GM12878 (cell line): ENCODE data around the gene UBE3D. TPM values are rescaled to one million over a fixed set of nuclear protein-coding genes. Genes with fewer than 3 reads are reported as not detected.

Experiments
- ATAC-seq: fragments of 200-7000 bp; cut with Tn5 transposase; 3 replicates; pipeline ENCODE4 v1.9.1; 2020; ENCODE audit warnings: mild to moderate bottlenecking, moderate library complexity
- BruUV-seq: library from RNA; stranded (reverse); fragments of 400-500 nt; replicated peaks from 2 replicates; lab custom pipeline; 2021; lab: Mats Ljungman, UMichigan
- CTCF ChIA-PET: fragments of 300-600 bp; sonication (Branson Sonifier 250); formaldehyde crosslinking; extraction: SDS; loops from one replicate; lab custom pipeline; 2021; ENCODE audit warnings: inconsistent platforms; lab: Yijun Ruan, JAX
- POLR2A ChIA-PET: fragments of 350-600 bp; formaldehyde crosslinking; extraction: SDS; loops from one replicate; lab custom pipeline; 2021; ENCODE audit warnings: inconsistent platforms; lab: Charles Lee
- RAD21 ChIA-PET: fragments of 300-600 bp; sonication (Branson Sonifier 250); formaldehyde crosslinking; loops from one replicate; lab custom pipeline; 2023; ENCODE audit warnings: antibody characterized with exemption; ENCODE audit not compliant: unreplicated experiment; lab: Charles Lee
- SMC1A ChIA-PET: fragments of 300-600 bp; sonication (Branson Sonifier 250); formaldehyde crosslinking; loops from one replicate; lab custom pipeline; 2023; ENCODE audit not compliant: unreplicated experiment, uncharacterized antibody; lab: Charles Lee
- DNase-seq: peaks from one replicate; pipeline ENCODE4 v3.0.0-alpha.2; 2011; ENCODE audit warnings: low read depth, low spot score
- FAIRE-seq: peaks from 3 replicates; lab custom pipeline; 2011; peaks lifted over from hg19 to GRCh38; lab: Jason Lieb, UNC
- H2AFZ ChIP-seq: 2 replicates; pipeline ENCODE4 v1.6.0; 2011; ENCODE audit warnings: low read depth, low read length, control low read depth; ENCODE audit not compliant: control insufficient read depth
- H3K27ac ChIP-seq: 2 replicates; pipeline ENCODE4 v1.5.1; 2011; ENCODE audit warnings: control low read depth; ENCODE audit not compliant: control insufficient read depth, insufficient read depth
- H3K27me3 ChIP-seq, 2 experiments: replicated peaks in 1 of 2; 2 replicates each; pipeline versions ENCODE4 v1.6.0 to v1.6.1; 2011; ENCODE audit warnings: low read length in 1 of 2; ENCODE audit not compliant: control insufficient read depth in 2 of 2, insufficient read depth in 2 of 2
- H3K36me3 ChIP-seq, 2 experiments: 2 replicates each; pipeline ENCODE4 v1.5.1; 2011; ENCODE audit warnings: low read length in 1 of 2; ENCODE audit not compliant: control insufficient read depth in 2 of 2, insufficient read depth in 2 of 2
- H3K4me1 ChIP-seq: 2 replicates; pipeline ENCODE4 v1.6.1; 2011; ENCODE audit warnings: mild to moderate bottlenecking, low read length, moderate library complexity, mixed read lengths; ENCODE audit not compliant: control insufficient read depth, insufficient read depth
- H3K4me2 ChIP-seq: 2 replicates; pipeline ENCODE4 v1.6.0; 2011; ENCODE audit warnings: control low read depth; ENCODE audit not compliant: control insufficient read depth, insufficient read depth
- H3K4me3 ChIP-seq: fragments of 200-600 bp; sonication (generic); 2 replicates; pipeline ENCODE4 v1.5.1; 2016
- H3K79me2 ChIP-seq: 2 replicates; pipeline ENCODE4 v1.6.0; 2011; ENCODE audit warnings: low read length; ENCODE audit not compliant: control insufficient read depth, insufficient read depth
- H3K9ac ChIP-seq: 2 replicates; pipeline ENCODE4 v1.8.0; 2011; ENCODE audit warnings: low read length, control low read depth, mixed read lengths; ENCODE audit not compliant: control insufficient read depth, insufficient read depth
- H3K9me3 ChIP-seq: replicated peaks from 3 replicates; pipeline ENCODE4 v1.5.1; 2011; ENCODE audit warnings: mild to moderate bottlenecking, low read length; ENCODE audit not compliant: control insufficient read depth, insufficient read depth
- H4K20me1 ChIP-seq: 2 replicates; pipeline ENCODE4 v1.6.0; 2011; ENCODE audit not compliant: control insufficient read depth, insufficient read depth
- ATF7 ChIP-seq: fragments of 450-650 bp; IDR thresholded peaks from 2 replicates; pipeline ENCODE4 v1.6.1; 2016; ENCODE audit warnings: low read depth, mild to moderate bottlenecking
- BHLHE40 ChIP-seq, 2 experiments: fragments of 450-650 bp in 1 of 2; IDR thresholded peaks; 2 replicates each; pipeline ENCODE4 v1.6.1; 2011 to 2017; ENCODE audit warnings: low read depth in 2 of 2, borderline replicate concordance in 1 of 2, improper control_type of control experiment in 1 of 2, low read length in 1 of 2, mild to moderate bottlenecking in 1 of 2
- CBX5 ChIP-seq: sonication (generic); IDR thresholded peaks from 2 replicates; pipeline ENCODE4 v1.6.1; 2016; ENCODE audit warnings: low read depth, moderate library complexity, mild to moderate bottlenecking, inconsistent platforms
- FOXM1 ChIP-seq: IDR thresholded peaks from 2 replicates; pipeline ENCODE4 v1.6.1; 2012; ENCODE audit warnings: low read depth, mild to moderate bottlenecking, inconsistent platforms, low read length, moderate library complexity
- IKZF2 ChIP-seq, 2 experiments: fragments of 450-650 bp; IDR thresholded peaks; 2 replicates each; pipeline ENCODE4 v1.6.1; 2017; ENCODE audit warnings: mild to moderate bottlenecking in 2 of 2, moderate library complexity in 2 of 2
- KLF5 ChIP-seq: fragments of 450-650 bp; IDR thresholded peaks from 2 replicates; pipeline ENCODE4 v1.6.1; 2014; ENCODE audit warnings: mild to moderate bottlenecking; ENCODE audit not compliant: partially characterized antibody
- MEF2B ChIP-seq: fragments of 450-650 bp; IDR thresholded peaks from 2 replicates; pipeline ENCODE4 v1.6.1; 2018; ENCODE audit warnings: mild to moderate bottlenecking, moderate library complexity; ENCODE audit not compliant: partially characterized antibody, poor library complexity, severe bottlenecking
- MLLT1 ChIP-seq: fragments of 450-650 bp; IDR thresholded peaks from 2 replicates; pipeline ENCODE4 v1.6.1; 2016; ENCODE audit warnings: mild to moderate bottlenecking
- NFXL1 ChIP-seq: fragments of 450-650 bp; IDR thresholded peaks from 2 replicates; pipeline ENCODE4 v1.6.1; 2017; ENCODE audit warnings: antibody characterized with exemption, mild to moderate bottlenecking, borderline replicate concordance
- NRF1 ChIP-seq: conservative IDR thresholded peaks from 2 replicates; pipeline ENCODE4 v1.6.1; 2011; ENCODE audit warnings: mild to moderate bottlenecking, low read depth, low read length, improper control_type of control experiment
- PAX5 ChIP-seq: IDR thresholded peaks from 2 replicates; pipeline ENCODE4 v1.6.1; 2011; ENCODE audit warnings: low read depth, low read length, borderline replicate concordance
- RUNX3 ChIP-seq: IDR thresholded peaks from 2 replicates; pipeline ENCODE4 v1.6.1; 2012; ENCODE audit warnings: low read length, inconsistent platforms
- SP1 ChIP-seq: IDR thresholded peaks from one replicate; pipeline ENCODE4 v1.6.1; 2011; ENCODE audit warnings: low read depth, low read length
- WRNIP1 ChIP-seq: IDR thresholded peaks from 2 replicates; pipeline ENCODE4 v1.6.1; 2011; ENCODE audit warnings: low read depth, low read length, improper control_type of control experiment, borderline replicate concordance
- ZBTB40 ChIP-seq: fragments of 450-650 bp; IDR thresholded peaks from 2 replicates; pipeline ENCODE4 v1.6.1; 2016; ENCODE audit warnings: mild to moderate bottlenecking, moderate library complexity, borderline replicate concordance
- ZNF207 ChIP-seq: fragments of 450-650 bp; IDR thresholded peaks from 2 replicates; pipeline ENCODE4 v1.6.1; 2014; ENCODE audit warnings: antibody characterized with exemption, mild to moderate bottlenecking, borderline replicate concordance
- WGBS: methylation state at CpG from one replicate; pipeline ENCODE4 v1.1.6; 2016; ENCODE audit warnings: low lambda C conversion rate; ENCODE audit not compliant: insufficient replicate concordance, insufficient coverage; ENCODE audit errors: missing lambda C conversion rate; 5-methylcytosine and 5-hydroxymethylcytosine counted together
- in situ Hi-C: fragments of 300-500 bp; cut with MboI; formaldehyde crosslinking; loops from 9 replicates; pipeline ENCODE4 v1.14.3; 2018; ENCODE audit warnings: mixed read lengths
- intact Hi-C: fragments of 100-400 bp; cut with micrococcal nuclease; formaldehyde crosslinking; loops from one replicate; pipeline ENCODE4 v1.14.2; 2022; ENCODE audit not compliant: unreplicated experiment
- polyA plus RNA-seq, 11 experiments: library from polyadenylated mRNA; depleted of rRNA in 4 of 11; unstranded in 6 of 11; stranded (reverse) in 5 of 11; fragments of >200 nt; fragmentation: Nextera tagmentation in 4 of 11; fragmentation: Illumina TruSeq in 1 of 11; extraction: Ambion mirVana in 4 of 11; extraction: Trizol in 1 of 11; gene quantifications; 1 replicate in 1 of 11; 2 replicates in 10 of 11; pipeline versions ENCODE4 v1.2.1 to v1.2.3, GENCODE V29; 2011 to 2016; ENCODE audit warnings: inconsistent platforms in 2 of 11, missing spikeins in 2 of 11, low read depth in 1 of 11
- total RNA-seq, 4 experiments: library from RNA; depleted of rRNA in 3 of 4; stranded (reverse); fragments of >200 nt in 3 of 4; fragmentation: Illumina TruSeq in 1 of 4; extraction: Trizol in 1 of 4; gene quantifications; 2 replicates each; pipeline versions ENCODE4 v1.2.1 to v1.2.3, GENCODE V29; 2013 to 2021
- TF ChIP-seq, protein P1 (sequence below): IDR thresholded peaks from 2 replicates; pipeline ENCODE4 v1.6.1; 2011; ENCODE audit warnings: borderline replicate concordance, low read depth, mild to moderate bottlenecking, moderate library complexity, low read length; ENCODE audit not compliant: insufficient read depth, poor library complexity, severe bottlenecking

Gene UBE3D
- total and polyA plus RNA-seq, 10 of the 15 experiments (the other 5 are each of a cell fraction or from before 2014, with no cell fraction given) = 4.3 to 9.0 (median 7.5) TPM

- TF ChIP-seq MLLT1 = no peak
- no peak for TF ChIP-seq KLF5
- TF ChIP-seq FOXM1 = no peak
- TF ChIP-seq CBX5 = no peak
These were observed 156.1 kb downstream of the UBE3D start (continued) for GRCh38 chr6:82909551-82909950.

DNA sequence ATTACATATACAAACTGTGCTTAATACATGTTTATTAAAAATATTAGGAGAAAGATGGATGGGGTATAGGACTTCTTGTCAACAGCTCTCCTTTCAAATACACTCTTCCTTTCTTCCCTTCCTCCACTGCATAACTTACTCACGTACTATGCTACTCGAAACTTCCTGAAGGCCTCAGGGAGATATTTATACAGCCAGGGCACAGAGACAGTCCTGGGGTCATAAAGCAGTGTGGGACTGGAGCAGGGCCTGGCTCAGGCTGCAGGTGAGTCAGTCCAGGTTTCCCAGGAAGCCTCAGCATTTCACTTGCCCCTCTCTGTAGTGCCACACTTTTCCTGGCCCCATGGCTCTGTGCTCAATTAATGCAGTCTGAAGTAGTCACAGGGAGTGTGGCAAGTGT is 157.0 kb downstream of the UBE3D start:
- no TSS peak for BruUV-seq
- no peak overlapping the region for H3K27ac ChIP-seq
- no peak for TF ChIP-seq NFXL1
- TF ChIP-seq MEF2B = no peak
- no peak for TF ChIP-seq SP1
- no peak for TF ChIP-seq ZNF207
- no peak for TF ChIP-seq RUNX3
- TF ChIP-seq, protein P1, sequence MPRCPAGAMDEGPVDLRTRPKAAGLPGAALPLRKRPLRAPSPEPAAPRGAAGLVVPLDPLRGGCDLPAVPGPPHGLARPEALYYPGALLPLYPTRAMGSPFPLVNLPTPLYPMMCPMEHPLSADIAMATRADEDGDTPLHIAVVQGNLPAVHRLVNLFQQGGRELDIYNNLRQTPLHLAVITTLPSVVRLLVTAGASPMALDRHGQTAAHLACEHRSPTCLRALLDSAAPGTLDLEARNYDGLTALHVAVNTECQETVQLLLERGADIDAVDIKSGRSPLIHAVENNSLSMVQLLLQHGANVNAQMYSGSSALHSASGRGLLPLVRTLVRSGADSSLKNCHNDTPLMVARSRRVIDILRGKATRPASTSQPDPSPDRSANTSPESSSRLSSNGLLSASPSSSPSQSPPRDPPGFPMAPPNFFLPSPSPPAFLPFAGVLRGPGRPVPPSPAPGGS = no peak
- no peak for TF ChIP-seq ZBTB40
- TF ChIP-seq ATF7 = no peak
- no peak for TF ChIP-seq BHLHE40 (IDR thresholded peaks at IDR 0.05; ENCODE audit: borderline replicate concordance in 1 of 2, low read depth in 2 of 2, low read length in 1 of 2)
- TF ChIP-seq WRNIP1 = no peak
- no peak for TF ChIP-seq PAX5
- TF ChIP-seq NRF1 = no peak
- no peak for TF ChIP-seq IKZF2 (IDR thresholded peaks at IDR 0.05)

More for the DNA sequence above, 157.0 kb downstream of the UBE3D start:
- no peak overlapping the region for H3K4me3 ChIP-seq
- intact Hi-C loops = no loop called here
- no peak overlapping the region for H3K4me2 ChIP-seq
- H3K9me3 ChIP-seq = no peaks in the 10 kb centered on the region
- no peaks in the 10 kb centered on the region for H4K20me1 ChIP-seq
- no peaks in the 10 kb centered on the region for H3K79me2 ChIP-seq
- no peak for DNase-seq
- RAD21 ChIA-PET = no interaction called here
- H3K36me3 ChIP-seq = no peaks in the 10 kb centered on the region
- no peak for ATAC-seq
- no peaks in the 10 kb centered on the region for H3K27me3 ChIP-seq
- 97% methylated on average over 2 of the region's 2 CpGs for WGBS
- POLR2A ChIA-PET = no interaction called here
- in situ Hi-C loops = no loop called here
- CTCF ChIA-PET = no interaction called here
- H2AFZ ChIP-seq = no peak overlapping the region
- SMC1A ChIA-PET = no interaction called here
- FAIRE-seq = no peak
- no peaks in the 10 kb centered on the region for H3K4me1 ChIP-seq
- no peak overlapping the region for H3K9ac ChIP-seq
